NCI-H128 (cell line): ENCODE results near the gene UNC93B1.

Experiments used
- DNase-seq: peaks from one replicate; lab custom pipeline; 2025; ENCODE audit not compliant: unreplicated experiment; lab: John Stamatoyannopoulos, UW

The UNC93B1 gene

DNA sequence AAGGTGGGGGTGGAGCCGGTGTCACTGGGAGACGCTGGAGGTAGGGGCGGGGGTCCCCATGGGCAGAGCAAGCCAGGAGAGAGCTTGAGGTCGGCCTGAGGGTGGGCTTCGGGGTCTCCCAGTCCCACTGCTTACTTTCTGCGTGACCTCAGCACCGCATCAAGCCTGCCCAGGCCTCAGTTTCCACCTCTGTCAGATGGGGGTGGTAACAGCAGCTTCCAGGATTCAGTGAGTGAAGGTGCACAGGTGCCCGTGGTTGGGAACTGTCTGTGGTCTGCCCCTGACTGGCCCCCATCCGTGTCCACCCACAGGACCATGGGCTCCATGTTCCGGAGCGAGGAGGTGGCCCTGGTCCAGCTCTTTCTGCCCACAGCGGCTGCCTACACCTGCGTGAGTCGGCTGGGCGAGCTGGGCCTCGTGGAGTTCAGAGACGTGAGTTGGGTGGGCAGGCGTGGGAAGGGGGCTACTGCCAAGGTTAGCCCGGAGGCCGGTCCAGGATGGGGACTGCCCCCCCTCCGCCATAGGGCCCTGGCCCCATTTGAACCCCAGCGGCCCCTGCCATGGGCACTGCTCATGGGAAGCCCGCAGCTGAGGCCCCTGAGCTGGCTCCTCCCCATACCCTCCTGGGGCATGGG is 37.2 kb upstream of the UNC93B1 start:
- no peak for DNase-seq

DNA sequence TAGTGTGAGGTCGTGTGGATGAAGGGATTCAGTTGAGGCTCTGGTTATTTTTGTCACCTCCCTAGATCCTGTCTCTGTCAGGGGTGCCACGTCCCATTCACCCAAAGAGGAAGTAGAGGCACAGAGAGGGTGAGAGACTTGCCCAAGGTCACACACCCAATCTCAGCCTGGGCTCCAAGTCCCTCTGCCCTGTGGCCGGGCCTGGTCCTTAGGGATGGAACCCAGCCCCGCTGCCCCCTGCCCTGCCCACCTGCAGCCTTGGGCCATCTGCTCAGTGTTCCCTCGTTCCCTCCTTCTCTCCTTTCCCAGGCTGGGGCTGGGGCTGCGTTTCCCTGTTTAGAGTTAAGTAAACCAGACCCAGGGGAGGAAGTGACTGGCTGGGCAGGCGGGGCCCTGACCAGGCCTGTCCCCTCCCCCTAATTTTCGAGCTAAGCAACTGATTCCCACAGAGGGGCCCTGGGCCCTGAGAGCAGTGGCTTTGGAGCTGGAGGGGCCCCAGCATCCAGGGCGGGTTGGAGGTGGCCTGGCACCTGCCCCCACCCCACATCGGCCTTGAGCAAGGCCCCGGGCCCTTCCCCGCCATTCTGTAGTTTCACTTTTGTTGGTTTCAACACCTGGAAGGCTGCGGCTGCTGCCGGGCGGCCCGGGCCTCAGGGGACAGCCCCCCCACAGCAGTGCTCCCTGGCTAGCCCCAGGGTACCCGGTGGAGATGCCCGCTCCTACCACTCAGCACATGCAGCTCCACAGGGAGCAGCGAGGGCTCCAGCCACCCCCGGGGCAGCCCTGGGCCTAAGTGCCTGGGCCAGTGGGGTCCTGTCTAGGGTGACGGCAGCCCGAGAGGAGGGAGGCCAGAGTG is 36.4 kb upstream of the UNC93B1 start:
- DNase-seq = no peak

DNA sequence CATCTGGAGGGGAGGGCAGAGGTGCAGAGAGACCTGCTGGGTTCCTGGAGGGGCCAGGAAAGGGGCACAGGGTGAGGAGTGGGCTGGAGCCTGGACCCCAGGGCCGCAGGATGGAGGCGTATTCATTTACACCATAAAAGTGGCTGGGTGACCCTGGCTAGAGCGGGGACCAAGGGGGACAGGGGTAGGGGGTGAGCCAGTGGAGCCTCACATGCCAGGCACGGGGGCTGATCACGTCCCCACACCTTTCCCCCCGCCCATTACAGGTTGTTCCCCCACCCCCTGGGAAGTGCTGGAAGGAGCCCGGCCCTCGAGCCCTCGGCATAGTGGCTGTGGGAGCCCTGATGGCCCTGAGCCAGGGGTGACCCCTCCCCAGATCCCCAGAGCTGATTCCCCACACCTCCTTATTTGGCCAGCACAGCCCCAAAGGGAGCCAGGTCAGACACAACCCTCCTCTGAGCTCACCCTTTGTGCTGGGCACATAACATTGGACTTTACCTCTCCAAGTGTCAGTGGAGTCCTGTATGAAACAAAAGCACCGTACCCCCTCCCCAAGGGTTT is 35.7 kb upstream of the UNC93B1 start:
- DNase-seq = no peak

DNA sequence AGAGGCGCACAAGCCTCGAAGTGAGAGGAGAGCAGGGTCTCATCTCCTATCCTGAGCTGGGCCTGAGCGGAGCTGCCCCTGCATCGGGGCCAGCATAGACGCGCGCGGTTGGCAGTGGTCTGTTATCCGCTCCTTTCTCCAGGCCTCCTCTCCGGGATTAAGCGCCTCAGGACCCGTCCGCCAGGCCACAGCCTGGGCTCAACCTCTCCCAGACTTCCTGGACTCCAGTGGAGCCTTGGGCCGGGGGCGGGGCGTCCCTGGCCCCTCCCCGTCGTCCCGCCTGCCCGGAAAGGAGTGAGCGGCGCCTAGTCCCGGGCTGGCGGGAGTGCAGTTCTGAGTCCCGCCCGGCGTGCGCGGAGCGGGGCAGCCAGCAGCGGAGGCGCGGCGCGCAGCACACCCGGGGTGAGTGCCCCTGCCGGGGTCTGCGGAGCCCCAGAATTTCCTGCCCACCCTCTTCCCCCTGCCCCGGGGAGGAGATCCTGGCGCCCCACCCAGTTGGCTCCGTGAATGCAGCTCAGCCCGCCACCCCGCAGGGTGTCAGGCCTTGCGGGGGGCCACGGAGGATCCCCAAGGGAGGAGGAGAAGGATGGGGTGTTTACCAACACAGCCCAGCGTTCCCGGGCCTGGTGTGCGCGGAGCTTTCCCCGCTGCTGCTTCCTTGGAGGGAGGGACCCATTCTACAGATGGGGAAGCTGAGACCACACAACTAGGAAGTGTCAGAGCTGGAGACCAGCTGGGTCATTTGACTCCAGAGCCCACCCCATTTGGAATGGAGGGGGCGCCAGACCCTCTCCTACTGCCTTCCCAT is 35.0 kb upstream of the UNC93B1 start, which contains the start of gene TCIRG1:
Gene TCIRG1 (plus strand): TSS at position 308 of the 808 bp plus-strand sequence. CDS start 2,247 bp downstream, outside the sequence.
- DNase-seq = no peak

DNA sequence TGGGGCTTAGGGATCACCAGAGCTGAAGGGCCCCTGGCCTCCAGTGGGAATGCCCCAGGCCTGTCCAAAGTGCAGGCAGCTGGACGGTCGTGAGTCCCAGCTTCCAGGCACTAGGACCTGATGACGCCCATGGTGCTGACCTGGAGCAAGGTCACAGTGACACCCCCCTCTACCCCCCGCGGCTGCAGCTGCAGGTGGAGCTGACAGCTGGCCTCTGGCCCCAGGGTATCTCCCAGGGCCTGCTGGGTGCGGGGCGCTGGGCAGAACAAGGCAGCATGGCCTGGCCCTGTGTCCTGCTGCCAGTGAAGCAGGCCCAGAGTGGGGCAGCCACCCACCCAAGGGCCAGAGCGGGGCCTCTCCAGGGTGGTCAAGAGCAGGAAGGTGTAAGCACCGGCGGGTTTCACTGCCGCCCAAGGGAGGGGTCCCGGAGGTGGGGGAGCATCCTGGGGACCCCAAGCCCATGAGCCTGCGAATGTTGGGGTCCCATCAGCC is 34.4 kb upstream of the UNC93B1 start:
- no peak for DNase-seq

DNA sequence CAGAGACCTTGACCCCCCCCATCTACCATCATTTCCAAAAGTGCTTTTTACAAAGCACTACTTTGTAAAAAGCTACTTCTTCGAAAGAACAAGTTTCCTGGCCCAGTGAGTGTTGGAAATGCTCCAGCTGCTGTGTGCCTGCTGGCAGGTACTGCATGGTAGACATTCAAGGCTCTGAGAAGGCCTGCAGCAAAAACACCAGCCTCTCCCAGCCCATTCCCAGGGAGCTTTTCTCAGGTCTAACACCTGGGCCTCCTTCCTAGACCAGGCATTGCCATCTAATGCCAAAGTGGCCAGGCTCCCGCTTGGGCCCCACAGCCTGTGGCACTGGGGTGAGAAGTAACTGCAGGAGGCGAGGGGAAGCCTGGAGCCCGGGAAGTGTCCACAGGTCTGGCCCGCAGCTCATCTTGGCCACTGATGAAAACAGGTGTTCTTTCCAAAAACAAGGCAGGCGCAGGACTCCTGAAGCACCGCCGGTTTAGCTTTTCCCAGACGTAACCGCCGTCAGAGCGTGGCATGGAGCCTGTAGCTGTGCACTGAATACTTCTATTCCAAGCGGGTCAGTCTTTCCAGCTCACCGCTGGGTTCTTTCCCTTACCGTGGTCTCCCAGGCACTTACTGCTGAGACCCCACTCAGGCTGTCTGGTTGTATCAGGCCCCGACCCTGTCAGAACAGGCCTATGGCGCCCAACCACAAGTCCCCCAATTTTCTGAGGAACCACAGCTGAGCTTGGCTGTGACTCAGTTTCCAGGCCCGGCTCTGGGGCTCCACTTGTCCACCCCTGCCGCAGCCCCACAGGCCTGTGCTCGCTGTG is 33.7 kb upstream of the UNC93B1 start:
- DNase-seq = no peak

DNA sequence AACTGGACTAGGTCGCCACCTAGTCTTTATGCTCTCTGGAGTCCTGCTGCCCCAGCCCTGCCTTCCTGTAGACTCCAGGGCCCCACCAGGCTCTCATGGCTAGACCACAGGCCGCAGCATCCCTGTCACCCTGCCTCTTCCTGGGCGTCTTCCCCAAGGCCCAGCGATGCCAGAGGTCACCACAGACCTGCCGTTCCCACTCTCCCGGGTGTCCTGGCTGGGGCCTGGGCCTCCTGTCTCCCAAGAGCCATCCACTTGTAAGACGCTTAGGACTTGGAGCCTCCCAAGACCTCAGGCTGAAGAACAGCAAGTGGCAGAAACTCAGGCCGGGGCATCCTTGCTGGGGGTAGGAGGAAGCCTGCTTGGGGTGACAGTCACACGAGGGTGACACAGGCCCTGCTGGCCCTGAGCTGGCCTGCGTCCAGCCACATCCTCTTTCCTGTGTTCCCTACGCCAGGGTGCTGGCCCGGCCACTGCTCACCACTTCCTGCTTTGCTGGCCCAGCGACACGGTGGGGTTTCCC is 32.9 kb upstream of the UNC93B1 start:
- DNase-seq = no peak

DNA sequence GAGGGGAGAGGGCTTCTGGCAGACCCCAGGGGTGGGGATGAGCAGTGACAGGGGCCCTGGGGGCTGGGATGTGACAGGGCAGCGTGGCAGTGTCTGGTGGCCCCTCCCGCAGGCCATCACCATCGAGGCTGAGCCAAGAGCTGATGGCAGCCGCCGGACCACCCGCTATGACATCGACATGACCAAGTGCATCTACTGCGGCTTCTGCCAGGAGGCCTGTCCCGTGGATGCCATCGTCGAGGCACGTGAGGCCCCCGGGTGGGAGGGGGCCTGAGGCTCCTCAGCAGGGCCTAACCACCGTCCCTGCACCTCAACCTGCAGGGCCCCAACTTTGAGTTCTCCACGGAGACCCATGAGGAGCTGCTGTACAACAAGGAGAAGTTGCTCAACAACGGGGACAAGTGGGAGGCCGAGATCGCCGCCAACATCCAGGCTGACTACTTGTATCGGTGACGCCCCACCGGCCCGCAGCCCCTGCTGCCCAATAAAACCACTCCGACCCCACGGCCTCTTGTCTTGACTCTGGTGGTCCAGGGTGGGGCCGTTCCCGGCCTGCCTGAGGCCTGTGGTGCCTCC is 32.3 kb upstream of the UNC93B1 start:
- DNase-seq = no peak

DNA sequence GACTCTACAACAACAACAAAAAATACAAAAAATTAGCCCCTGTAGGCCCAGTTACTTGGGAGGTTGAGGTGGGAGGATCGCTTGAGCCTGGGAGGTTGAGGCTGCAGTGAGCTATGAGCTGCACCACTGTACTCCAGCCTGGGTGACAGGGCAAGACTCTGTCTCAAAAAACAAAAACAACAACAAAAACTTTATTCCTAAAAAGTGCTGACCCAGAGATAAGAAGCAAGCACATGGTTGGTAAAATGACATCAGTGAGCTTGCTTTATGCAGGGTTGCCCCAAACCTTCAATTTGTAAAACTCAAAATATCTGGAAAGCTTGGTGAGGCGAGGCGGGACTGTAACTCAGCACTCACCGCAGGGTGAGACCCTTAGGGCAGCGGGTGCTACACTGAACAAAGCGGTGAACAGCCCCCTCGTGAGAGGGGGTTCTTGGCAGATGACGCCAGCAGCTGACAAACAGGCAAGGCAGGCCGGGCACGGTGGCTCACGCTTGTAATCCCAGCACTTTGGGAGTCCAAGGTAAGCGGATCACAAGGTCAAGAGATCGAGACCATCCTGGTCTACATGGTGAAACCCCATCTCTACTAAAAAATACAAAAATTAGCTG is 31.5 kb upstream of the UNC93B1 start:
- no peak for DNase-seq

DNA sequence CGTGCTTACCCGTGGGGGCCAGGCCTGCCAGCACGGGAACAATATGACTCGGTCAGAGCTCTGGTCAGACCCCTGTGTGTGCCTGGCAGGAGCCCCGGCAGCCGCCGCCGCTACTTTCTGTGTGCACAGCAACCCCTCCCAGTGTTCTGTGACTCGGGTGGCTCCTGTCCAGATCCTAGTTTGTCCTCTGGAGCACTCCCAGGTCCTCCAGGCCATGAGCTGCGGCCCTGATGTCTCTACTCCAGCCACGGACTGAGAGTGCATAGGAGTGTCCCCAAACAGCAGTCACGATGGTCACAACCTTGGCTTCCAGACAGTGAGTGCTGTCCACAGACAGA is 29.8 kb upstream of the UNC93B1 start:
- no peak for DNase-seq

DNA sequence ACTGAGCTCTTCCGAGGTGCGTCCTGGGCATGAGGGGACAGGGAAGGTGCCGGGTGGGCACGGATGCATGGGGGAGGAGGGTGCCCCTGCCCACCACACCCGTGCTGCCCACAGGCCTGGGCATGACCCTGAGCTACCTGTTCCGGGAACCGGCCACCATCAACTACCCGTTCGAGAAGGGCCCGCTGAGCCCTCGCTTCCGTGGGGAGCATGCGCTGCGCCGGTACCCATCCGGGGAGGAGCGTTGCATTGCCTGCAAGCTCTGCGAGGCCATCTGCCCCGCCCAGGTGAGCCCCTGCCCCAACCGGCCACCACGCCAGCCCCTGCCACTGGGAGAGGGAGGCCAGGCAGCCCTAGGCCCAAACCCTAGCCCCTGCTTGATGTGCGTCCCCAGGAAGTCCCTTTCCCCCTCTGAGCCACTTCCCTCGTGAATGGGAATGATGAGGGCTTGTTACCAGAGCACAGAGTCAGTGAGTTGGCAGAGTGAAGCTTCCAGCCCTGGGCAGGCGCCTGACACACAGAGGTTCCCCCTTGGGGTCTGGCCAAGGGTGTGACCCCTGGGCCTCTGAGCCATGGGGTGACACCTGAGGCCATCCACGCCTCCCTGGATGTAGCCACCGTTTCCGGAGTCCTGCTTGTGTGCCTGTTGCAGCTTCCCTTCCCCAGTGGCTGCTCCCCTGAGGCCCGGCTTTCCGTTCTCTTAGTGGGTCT is 29.3 kb upstream of the UNC93B1 start:
- DNase-seq = no peak

DNA sequence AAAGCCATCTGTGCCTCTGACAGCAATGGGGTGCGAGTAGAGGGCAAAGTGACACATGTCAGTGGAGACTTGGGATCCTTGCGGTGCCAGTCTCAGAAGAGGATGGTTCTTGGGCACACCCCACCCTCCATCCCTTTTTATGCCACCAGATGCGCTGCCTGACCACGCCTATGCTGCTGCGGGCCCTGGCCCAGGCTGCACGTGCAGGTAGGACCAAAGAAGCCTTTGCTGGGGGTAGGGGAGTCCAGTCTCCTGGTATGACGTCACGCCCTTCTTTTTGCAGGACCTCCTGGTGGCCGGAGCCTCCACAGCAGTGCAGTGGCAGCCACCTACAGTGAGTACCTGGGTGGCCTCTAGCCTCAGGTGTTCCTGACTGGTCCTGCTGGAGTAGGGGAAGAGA is 28.1 kb upstream of the UNC93B1 start:
- DNase-seq = no peak

DNA sequence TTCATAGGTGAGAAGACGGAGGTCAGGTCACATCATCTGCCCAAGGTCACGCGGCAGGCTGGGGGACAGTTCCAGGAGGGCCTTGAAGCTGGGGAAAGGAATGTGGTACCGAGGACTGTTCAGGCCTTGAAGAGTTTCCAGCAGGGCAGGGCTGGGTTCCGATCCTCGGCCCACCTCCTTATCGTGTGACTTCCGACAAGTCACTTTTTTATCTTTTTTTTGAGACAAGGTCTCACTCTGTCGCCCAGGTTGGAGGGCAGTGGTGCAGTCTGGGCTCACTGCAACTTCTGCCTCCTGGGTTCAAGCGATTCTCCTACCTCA is 27.2 kb upstream of the UNC93B1 start:
- DNase-seq = no peak

DNA sequence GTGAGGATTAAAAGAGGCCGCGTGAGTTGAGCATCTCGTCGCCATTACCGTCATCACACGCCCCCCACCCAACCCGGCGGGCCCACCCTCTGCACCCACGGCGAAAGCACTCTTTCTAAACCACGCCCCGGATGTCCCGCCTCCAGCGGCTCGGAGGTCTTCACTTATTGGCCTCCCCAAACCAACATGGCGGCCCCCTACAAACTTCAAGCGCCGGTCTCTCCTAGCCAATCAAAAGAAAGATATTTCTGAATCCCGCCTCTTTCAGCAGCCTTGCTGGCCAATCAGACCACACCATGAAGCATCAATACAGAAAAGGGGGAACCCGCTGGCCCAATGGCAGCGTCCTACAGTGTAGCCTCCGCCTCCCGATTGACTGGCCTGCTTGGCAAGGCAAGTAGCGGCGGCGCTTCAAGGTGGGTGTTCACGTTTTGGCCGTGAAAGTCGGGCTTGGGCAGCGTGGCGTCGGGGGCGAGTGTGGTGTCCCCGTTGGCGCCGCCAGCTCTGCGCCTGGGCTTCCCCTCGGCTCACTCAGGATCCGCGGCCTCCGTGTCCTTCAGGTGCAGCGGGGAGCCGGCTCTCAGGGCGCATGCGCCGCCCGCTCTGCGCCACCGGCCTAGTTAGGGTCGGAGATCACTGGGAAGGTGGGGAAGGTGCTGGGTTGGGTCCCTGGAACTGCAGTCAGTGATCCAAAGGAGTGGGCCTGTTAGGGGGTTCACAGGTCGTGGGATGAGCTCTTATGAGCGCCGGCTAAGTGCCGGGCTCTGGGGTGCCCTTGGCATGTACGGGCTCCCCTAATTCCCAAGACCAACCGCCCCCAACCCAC is 26.6 kb upstream of the UNC93B1 start, which contains the start of gene NDUFS8:
Gene NDUFS8 (plus strand): TSS at position 364 of the 826 bp plus-strand sequence. CDS start 1,471 bp downstream, outside the sequence.
- DNase-seq = peak; percentile 98

DNA sequence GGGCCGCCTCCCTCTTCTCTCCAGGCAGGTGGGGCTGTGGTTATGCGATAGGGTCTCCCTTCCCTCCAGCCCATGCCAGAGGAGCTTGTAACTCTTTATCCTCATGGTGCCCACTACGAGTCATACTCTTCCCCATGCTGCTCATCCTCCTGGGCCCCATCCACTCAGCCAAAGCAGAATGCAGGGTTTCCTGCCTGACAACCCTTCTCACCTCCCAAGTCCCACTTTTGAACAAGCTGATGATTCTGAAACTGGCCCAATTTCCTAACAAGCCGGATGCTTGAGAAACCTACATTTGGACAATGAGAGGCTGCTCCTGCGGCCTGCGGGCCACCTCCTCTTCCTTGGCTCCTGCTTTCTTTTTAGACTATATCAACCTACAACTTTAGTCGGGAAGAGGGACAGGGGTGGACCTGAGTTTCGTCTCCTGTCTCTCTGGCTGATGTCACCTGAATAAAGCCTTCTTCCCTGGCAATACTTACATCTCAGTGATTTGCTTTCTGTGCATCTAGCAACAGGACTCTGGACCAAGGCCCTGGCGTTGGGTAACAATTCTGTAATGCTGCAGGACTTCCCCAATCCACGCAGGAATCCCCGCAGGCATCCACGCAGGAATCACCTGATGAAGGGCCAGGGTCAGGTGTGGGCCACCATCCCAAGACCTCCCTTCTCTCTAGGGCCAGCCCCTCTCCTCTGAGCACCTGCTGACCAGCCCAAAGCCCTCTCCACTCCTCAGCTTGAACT is 25.1 kb upstream of the UNC93B1 start:
- no peak for DNase-seq

DNA sequence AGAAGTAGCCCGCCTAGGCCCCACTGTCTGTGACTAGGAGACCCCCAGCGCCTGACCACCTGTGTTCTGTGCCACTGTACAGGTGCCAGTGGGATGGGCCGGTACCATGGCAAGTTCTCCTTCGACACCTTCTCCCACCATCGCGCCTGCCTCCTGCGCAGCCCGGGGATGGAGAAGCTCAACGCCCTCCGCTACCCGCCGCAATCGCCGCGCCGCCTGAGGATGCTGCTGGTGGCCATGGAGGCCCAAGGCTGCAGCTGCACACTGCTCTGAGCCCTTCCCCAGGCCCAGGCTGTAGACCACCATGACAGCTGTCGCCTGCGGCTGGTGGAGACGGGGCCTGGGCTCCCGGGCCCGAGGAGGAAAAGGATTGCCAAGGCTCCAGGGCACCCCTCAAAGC is 23.8 kb upstream of the UNC93B1 start:
- no peak for DNase-seq

DNA sequence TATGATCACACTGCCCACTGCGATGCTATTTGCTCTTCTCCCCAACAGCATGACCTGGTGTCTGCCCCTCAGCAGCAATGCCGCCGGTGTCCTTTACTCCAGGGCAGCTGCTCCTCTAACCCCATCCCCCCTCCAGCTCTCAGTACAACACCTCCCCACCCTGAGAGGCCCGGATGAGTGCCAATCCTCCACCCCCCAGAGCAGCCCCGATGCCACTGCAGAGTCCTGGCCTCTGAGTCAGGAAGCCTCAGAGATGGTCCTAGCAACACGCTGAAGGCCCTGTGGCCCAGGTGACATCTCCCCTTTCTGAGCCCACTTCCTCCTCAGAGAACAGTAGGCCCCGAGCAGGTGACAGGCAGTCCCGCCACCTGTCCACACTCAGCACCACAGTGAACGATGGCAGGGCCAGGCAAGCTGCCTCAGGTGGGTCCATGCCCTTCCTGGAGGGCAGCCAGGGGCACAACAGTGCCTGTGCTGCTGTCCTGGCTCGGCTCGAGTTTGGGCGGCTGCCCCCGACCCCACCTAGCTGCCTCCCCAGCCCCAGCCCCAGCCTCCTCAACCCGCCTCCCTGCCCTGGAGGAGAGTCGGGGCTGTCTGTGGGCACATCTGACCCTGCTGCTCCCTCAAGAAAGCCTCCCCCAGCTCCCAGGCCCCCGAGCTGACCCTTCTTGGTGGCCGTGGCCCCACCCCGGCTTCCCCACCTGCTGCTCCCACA is 22.7 kb upstream of the UNC93B1 start:
- DNase-seq = no peak
